ENCODE data around the gene TTYH2. TPM values are rescaled to one million over a fixed set of nuclear protein-coding genes. Genes with fewer than 3 reads are reported as not detected.

TTYH2 gene
- polyA plus RNA-seq, 1 experiment: 3.1 TPM

DNA sequence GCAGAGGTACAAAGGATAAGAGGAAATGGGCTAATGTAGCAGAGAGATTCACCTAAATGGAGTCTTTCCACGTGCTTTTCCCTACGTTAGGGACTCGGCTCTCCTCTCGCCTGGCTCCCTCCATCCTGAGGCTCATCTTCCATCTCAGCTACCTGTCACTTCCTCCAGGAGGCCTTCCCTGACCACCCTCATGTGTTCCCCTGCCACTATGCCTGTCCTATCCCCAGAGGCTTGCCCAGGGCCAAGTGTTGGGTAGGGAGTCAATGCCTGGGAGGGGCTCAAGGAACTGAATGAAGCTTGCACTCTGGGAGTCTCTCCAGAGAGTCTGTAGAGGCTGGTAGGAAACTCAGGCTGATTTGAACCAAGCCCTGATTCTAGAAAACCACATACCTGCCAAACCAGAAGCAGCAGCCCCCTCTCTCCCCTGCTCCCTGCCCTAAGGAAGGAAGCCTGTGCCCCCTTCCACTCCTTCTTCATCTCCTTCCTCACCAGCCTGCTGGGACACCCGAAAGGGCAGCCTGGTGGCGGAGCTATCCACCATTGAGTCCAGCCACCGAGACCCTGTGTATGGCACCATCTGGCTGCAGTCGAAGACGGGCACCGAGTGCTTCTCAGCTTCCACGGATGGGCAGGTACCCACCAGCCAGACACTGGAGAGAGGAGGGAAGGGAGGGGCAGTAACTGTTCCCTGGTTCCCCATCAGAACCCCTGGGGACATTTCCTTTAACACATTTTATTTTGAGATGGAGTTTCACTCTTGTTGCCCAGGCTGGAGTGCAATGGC, 86.0 kb downstream of the TTYH2 start:
- no peaks in the 10 kb centered on the region for H3K9me3 ChIP-seq (ENCODE audit: control insufficient read depth, insufficient read depth, low read length)
- ChIA-PET POLR2A (no interaction called here), CTCF (interaction anchor here (1.5 kb wide), 2 partner anchors 8 to 158 kb away, joined by 3 read pairs; no protein-coding TSS in a partner anchor)
- H3K4me3 ChIP-seq (ENCODE audit: low read depth, low read length): no peak overlapping the region
- DNase-seq (ENCODE audit: low read depth, low spot score): no peak
- no peak overlapping the region for H3K27ac ChIP-seq (ENCODE audit: low read depth, low read length)
- no peak for TF ChIP-seq CTCF (IDR thresholded peaks at IDR 0.05; ENCODE audit: low read depth, low read length)
- no peaks in the 10 kb centered on the region for H3K27me3 ChIP-seq (ENCODE audit: control insufficient read depth, insufficient read depth, low read length)

GRCh38 chr17:74303305-74303704, 89.9 kb downstream of the TTYH2 start:
- CTCF ChIA-PET: interaction anchor here (0.6 to 1.3 kb wide), 2 partner anchors 11 to 65 kb away, joined by 3 to 4 read pairs; no protein-coding TSS in a partner anchor
- Histone ChIP-seq H3K27ac (ENCODE audit: low read depth, low read length) (no peak overlapping the region), H3K9me3 (ENCODE audit: control insufficient read depth, insufficient read depth, low read length) (no peaks in the 10 kb centered on the region), H3K27me3 (ENCODE audit: control insufficient read depth, insufficient read depth, low read length) (no peaks in the 10 kb centered on the region), H3K4me3 (ENCODE audit: low read depth, low read length) (no peak overlapping the region)
- POLR2A ChIA-PET: no interaction called here
- no peak for TF ChIP-seq CTCF (IDR thresholded peaks at IDR 0.05; ENCODE audit: low read depth, low read length)
- DNase-seq (ENCODE audit: low read depth, low spot score): no peak

DNA sequence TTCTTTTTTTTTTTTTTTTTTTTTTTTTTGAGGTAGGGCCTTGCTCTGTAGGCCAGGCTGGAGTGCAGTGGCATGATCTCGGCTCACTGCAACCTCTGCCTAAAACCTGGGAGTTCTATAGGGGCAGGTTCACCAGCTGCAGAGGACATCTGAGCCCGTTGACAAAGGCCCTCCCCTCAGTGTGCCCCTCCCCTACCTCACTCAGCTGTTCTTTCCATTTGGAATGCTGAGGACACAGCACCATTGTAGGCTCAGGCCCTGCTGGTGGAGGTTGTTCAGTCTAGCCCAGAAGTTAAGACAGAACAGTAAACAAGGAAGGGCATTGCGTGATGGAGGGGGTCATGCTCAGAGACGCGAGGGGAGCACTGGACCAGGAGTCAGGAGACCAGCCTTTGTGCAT, 90.8 kb downstream of the TTYH2 start:
- Histone ChIP-seq H3K27ac (ENCODE audit: low read depth, low read length) (no peak overlapping the region), H3K9me3 (ENCODE audit: control insufficient read depth, insufficient read depth, low read length) (peaks cover 1% of the 10 kb centered on the region; the same call in 1 of the 2 replicates), H3K4me3 (ENCODE audit: low read depth, low read length) (no peak overlapping the region), H3K27me3 (ENCODE audit: control insufficient read depth, insufficient read depth, low read length) (no peaks in the 10 kb centered on the region)
- TF ChIP-seq CTCF (IDR thresholded peaks at IDR 0.05; ENCODE audit: low read depth, low read length): no peak
- ChIA-PET CTCF (interaction anchor here (0.6 to 1.3 kb wide), 2 partner anchors 10 to 64 kb away, joined by 3 to 4 read pairs; no protein-coding TSS in a partner anchor), POLR2A (no interaction called here)
- no peak for DNase-seq (ENCODE audit: low read depth, low spot score)

DNA sequence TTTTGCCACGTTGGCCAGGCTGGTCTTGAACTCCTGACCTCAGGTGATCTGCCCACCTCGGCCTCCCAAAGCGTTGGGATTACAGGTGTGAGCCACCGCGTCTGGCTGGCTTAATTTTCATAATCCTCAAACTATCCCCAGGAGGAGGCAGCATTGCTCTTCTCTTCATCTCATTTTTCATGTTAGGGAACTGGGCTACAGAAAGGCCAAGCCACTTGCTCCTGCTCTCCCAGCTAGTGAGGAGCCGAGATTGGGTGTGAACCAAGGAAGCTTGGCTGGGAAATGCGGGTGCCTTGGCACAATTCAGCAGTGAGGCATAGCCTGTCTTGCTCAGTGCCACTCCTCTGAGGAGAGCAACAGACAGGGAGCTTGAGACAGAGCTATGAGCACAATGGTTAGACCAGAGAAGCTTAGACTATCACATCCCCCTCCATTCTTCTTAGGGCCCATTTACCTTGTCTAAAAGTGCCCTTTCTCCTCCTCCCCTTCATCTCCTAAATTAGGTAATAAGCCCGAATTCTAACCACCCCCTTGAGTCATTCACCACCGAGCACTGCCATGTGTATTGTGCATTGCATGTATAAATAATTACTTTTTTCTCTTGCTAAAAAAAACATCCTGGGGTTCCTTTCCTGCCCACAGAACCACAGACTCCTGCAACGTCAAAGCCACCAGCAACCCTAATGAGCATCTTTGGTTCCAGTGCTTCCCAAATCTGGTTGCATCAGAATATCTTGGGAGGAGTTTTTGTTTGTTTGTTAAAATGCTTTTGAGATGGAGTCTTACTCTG, 92.7 kb downstream of the TTYH2 start:
- no peak for DNase-seq (ENCODE audit: low read depth, low spot score)
- Histone ChIP-seq H3K4me3 (ENCODE audit: low read depth, low read length) (no peak overlapping the region), H3K9me3 (ENCODE audit: control insufficient read depth, insufficient read depth, low read length) (peaks cover 4% of the 10 kb centered on the region; the same call in 1 of the 2 replicates), H3K27ac (ENCODE audit: low read depth, low read length) (no peak overlapping the region), H3K27me3 (ENCODE audit: control insufficient read depth, insufficient read depth, low read length) (no peaks in the 10 kb centered on the region)
- ChIA-PET CTCF (no interaction called here), POLR2A (no interaction called here)
- TF ChIP-seq CTCF (IDR thresholded peaks at IDR 0.05; ENCODE audit: low read depth, low read length): no peak

All from AG04450 (cell line).